Activated CD8-positive, alpha-beta memory T cell treated with anti-CD3 and anti-CD28 coated beads for 48 hours (primary cell): ENCODE data around the gene SH3GL1.

Source experiments
- DNase-seq, 3 experiments: peaks; one replicate each; pipeline ENCODE4 v3.0.0-alpha.2; 2020; ENCODE audit warnings: low read depth in 2 of 3, low spot score in 2 of 3

SH3GL1 gene

GRCh38 chr19:4399812-4400134 is 574 bp downstream of the SH3GL1 start:
- no peak for DNase-seq

GRCh38 chr19:4396949-4397783 is 3.2 kb downstream of the SH3GL1 start:
- DNase-seq = no peak

- DNase-seq = no peak
Measured at GRCh38 chr19:4393947-4394590, 6.3 kb downstream of the SH3GL1 start.

GRCh38 chr19:4391701-4392483 is 8.5 kb downstream of the SH3GL1 start:
- no peak for DNase-seq

GRCh38 chr19:4391306-4391693 is 9.0 kb downstream of the SH3GL1 start:
- DNase-seq = no peak

- no peak for DNase-seq
Measured at GRCh38 chr19:4390567-4391305, 9.6 kb downstream of the SH3GL1 start.

- no peak for DNase-seq
Measured at GRCh38 chr19:4390017-4390566, 10.3 kb downstream of the SH3GL1 start.

- DNase-seq = no peak
Measured at GRCh38 chr19:4389511-4390016, 10.8 kb downstream of the SH3GL1 start.

- no peak for DNase-seq
Measured at GRCh38 chr19:4389064-4389375, 11.3 kb downstream of the SH3GL1 start.

GRCh38 chr19:4388337-4389063 is 11.8 kb downstream of the SH3GL1 start:
- DNase-seq = no peak

- no peak for DNase-seq
Measured at GRCh38 chr19:4386041-4386782, 14.1 kb downstream of the SH3GL1 start.

GRCh38 chr19:4385291-4386040 is 14.9 kb downstream of the SH3GL1 start:
- no peak for DNase-seq

GRCh38 chr19:4380254-4380727 is 20.1 kb downstream of the SH3GL1 start:
- no peak for DNase-seq

- DNase-seq = no peak
Measured at GRCh38 chr19:4379383-4380253, 20.7 kb downstream of the SH3GL1 start.

- DNase-seq = no peak
Measured at GRCh38 chr19:4378886-4379285, 21.5 kb downstream of the SH3GL1 start.

- no peak for DNase-seq
Measured at GRCh38 chr19:4376991-4377781, 23.2 kb downstream of the SH3GL1 start.

- DNase-seq = no peak
Measured at GRCh38 chr19:4376671-4376990, 23.7 kb downstream of the SH3GL1 start.
